HG03097 (cell line): Measurements from ENCODE around the gene MRPS18C.
"Not testable (repeated sequence)": the region's sequence is repeated elsewhere in the genome, so short reads cannot be mapped to it uniquely, and the experiment has no call there.

Experiments used
- ATAC-seq: cut with Tn5 transposase; IDR thresholded peaks from one replicate; pipeline ENCODE4 v1.9.1; 2021; ENCODE audit not compliant: unreplicated experiment, low FRiP score

Gene MRPS18C

DNA sequence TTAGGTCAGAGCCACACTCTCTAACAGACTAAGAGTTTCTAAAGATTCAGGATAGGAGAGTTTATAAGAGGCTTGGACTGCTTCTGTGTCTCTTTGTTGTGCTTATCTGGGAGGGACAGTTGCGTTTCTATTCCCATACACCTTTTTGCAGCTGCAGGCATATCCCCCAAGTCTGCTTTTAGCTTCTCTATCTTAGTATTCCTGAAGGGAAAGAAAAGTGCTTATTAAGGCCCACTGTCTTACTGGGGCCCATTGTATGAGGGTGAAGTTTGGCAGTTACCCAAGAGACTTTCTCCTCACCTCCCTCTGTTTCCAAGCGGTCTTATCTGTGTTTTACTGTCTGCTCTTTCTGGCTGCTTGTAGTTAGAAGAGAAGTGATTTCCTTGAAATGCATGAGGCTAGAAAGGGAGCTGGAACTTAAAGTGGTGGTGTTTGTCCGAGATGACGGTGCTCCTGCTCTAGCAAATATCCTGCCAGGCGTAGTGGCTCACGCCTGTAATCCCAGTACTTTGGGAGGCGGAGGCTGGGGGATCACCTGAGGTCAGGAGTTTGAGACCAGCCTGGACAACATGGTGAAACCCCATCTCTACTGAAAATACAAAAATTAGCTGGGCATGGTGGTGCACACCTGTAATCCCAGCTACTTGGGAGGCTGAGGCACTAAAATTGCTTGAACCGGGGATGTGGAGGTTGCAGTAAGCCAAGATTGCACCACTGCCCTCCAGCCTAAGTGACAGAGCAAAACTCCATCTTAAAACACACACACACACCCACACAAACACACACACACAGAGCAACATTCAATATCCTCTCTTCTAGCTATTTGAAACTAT, 40.4 kb downstream of the MRPS18C start:
- not testable (repeated sequence) for ATAC-seq

DNA sequence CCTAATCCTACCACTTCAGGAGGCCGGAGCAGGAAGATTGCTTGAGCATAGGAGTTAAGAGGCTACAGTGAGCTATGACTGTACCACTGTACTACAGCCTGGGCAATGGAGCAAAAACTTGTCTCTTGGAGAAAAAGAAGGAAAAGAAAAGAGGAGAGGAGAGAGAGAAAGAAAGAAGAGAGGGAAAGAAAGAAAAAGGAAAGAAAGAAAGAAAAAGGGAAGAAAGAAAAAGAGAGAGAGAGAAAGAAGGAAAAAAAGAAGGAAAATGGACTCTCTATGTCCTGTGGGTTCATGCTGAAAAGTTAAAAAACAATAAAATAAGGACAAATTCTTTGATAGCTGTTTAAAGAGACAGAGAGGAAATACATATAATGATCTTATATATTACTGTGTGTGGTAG, 42.3 kb downstream of the MRPS18C start:
- ATAC-seq, result no peak

DNA sequence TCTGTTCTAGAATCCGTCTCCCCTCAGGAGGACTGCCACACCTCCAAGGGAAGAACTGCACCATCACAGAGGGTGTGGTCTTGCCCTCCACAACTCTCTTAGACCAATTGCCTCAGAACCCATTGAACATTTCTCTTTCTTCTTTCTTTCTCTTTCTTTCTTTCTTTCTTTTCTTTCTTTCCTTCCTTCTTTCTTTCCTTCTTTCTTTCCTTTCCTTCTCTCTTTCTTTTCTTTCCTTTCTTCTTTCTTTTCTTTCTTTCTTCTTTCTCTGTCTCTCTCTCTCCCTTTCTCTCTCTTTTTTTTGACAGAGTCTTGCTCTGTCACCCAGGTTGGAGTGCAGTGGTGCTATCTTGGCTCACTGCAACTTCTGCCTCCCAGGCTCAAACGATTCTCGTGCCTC, 45.8 kb downstream of the MRPS18C start:
- not testable (repeated sequence) for ATAC-seq

DNA sequence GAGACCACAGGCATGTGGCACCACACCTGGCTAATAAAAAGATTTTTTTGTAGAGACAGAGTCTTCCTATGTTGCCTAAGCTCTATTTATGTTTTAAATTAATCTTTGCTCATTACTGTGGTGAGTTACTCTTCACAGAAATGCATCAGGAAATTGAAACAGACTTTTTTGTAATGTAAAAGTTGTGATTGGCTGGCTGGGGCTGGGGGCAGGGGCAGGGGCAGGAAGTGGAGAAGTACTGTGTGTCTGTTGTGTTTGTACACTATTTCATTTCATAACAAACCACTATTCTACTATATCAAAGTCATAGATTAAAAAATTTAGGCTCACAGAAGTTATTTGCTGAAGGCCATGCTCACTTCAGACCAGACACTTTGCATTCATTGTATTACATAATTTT, 48.1 kb downstream of the MRPS18C start:
- ATAC-seq, result no peak

DNA sequence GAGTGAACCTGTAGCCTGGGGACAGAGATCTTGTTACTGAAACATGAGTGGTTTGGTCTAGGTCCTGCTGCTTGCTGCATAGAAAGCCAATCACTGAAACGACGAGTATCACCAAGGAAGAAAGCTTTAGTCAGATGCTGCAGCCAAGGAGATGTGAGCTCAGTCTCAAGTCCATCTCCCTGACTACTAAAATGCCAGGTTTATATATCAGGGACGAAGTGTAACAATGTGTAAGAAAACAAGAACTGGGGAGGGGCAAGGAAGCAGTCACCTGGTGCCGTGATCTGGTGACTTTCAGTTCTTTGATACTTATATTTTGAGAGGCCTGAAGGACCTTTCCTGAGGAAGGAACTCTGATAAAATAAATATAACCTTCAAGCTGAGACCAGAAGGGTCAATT, 48.6 kb downstream of the MRPS18C start:
- no peak for ATAC-seq

DNA sequence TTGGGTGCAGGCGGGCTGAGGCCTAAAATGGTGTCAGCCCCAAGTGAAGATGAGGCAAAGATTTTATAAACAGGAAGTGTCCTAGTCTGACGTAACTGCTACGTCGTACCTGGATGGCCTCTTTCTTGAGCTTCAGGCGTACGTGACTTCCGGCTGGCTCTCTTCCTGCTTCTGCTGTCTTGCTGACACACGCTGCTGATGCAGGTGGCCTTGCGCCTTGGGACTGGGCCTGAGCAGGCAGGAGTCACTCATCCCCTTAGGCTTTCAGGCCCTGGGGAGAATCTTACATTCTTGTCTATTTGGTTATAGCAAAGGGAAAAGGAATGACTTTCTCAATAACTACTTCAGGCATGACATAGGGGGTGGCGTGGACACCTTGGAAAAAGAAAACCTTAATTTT, 49.1 kb downstream of the MRPS18C start:
- ATAC-seq, result no peak

DNA sequence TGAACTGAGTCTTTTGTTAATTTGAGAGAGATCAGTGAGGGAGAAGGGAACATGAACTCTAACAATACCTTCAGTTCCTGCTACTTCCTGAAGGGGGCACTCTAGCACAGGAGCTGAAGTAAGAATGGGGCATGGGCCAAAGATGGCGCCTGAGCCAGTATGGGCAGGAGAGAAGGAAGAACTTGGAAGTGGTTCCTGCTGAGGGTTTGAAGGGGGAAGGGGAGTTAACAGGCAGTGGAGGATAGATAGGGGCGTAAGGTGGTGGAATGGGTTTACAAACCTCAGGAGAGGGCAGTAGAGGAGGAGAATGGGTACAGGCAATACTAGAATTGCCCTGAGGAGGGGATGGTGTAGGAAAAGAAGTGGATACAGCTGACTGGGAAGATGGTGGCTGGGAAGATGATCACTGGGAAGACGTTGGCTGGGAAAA, 53.3 kb downstream of the MRPS18C start:
- not testable (repeated sequence) for ATAC-seq

DNA sequence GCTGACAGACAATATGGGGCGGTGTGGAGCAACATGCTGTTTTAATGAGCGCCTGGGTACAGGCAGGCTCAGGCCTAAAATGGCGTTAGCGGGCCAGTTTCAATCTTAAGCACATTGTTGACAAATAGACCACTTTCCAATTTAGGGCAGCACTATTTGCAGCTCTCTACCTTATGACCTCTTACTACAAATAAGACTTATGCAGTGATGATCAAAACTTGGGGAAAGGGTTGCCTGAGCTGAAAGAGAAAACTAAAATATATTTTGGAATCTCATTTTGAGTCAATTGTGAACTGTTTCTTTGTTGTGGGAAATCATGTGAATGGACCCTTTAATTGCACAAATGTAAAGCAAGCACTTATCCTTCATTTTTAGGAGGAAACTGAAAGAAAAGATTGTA, 54.6 kb downstream of the MRPS18C start:
- no peak for ATAC-seq
